GM23338 (cell line): ENCODE results near the gene STAP2.

Source experiments
- CREB1 ChIP-seq: fragments of 250-450 bp; sonication (Bioruptor Pico); IDR thresholded peaks from 2 replicates; pipeline ENCODE4 v1.5.0; 2020; ENCODE audit warnings: low read depth, mild to moderate bottlenecking, moderate library complexity
- EZH2 ChIP-seq: fragments of 200-600 bp; sonication (generic); IDR thresholded peaks from one replicate; pipeline ENCODE4 v1.8.0; 2017; ENCODE audit warnings: antibody characterized with exemption, mild to moderate bottlenecking, low read depth; ENCODE audit not compliant: unreplicated experiment
- EZH2phosphoT487 ChIP-seq: fragments of 200-600 bp; sonication (generic); IDR thresholded peaks from one replicate; pipeline ENCODE4 v1.8.1; 2018; ENCODE audit warnings: antibody characterized with exemption; ENCODE audit not compliant: unreplicated experiment
- JUNB ChIP-seq: IDR thresholded peaks from one replicate; pipeline ENCODE4 v1.6.1; 2016; ENCODE audit warnings: antibody characterized with exemption; ENCODE audit not compliant: unreplicated experiment
- NANOG ChIP-seq: IDR thresholded peaks from 2 replicates; pipeline ENCODE4 v1.6.1; 2016; ENCODE audit warnings: antibody characterized with exemption, borderline replicate concordance
- POLR2AphosphoS5 ChIP-seq: IDR thresholded peaks from 2 replicates; pipeline ENCODE4 v1.6.1; 2016; ENCODE audit warnings: antibody characterized with exemption, low read depth
- ZNF331 ChIP-seq: fragments of 250-450 bp; sonication (Bioruptor Pico); IDR thresholded peaks from 2 replicates; pipeline ENCODE4 v1.5.0; 2020; ENCODE audit warnings: low read depth, mild to moderate bottlenecking, moderate library complexity
- TF ChIP-seq, protein P1 (sequence below), 2 experiments: fragments of 200-600 bp in 1 of 2; sonication (generic) in 1 of 2; conservative IDR thresholded peaks; 2 replicates each; pipeline versions ENCODE4 v1.5.1 to v1.6.1; 2016 to 2017; ENCODE audit warnings: antibody characterized with exemption in 2 of 2, low read depth in 2 of 2, mild to moderate bottlenecking in 2 of 2, moderate library complexity in 1 of 2
- TF ChIP-seq, protein P2 (sequence below): IDR thresholded peaks from one replicate; pipeline ENCODE4 v1.6.1; 2018; ENCODE audit warnings: antibody characterized with exemption; ENCODE audit not compliant: unreplicated experiment
- TF ChIP-seq, protein P3 (sequence below): IDR thresholded peaks from 2 replicates; pipeline ENCODE4 v1.6.1; 2016; ENCODE audit warnings: antibody characterized with exemption

DNA sequence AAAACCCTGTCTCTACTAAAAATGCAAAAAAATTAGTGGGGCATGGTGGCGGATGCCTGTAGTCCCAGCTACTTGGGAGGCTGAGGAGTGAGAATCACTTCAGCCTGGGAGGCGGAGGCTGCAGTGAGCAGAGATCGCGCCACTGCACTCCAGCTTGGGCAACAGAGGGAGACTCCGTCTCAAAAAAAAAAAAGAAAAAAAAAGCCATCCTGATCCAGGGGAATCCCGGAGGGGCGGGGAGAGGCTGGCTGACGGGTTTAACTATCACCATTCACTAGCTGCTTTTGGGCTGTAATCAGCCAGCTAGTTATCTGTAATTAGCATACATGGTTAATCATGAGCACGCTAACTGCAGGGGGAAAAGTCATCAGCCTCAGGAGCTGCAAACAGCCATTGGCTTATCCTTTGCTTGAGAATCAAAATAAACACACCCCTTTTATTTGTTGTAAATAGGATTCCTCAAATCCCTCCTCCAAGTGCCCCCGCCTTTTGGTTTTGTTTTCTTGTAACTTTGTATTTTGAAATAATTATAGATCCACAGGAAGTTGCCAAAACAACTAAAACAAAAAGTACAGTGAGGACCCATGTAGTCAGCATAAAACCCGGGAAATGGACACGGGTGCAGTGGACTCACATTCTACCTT is 24.7 kb downstream of the STAP2 start:
- TF ChIP-seq, protein P1, sequence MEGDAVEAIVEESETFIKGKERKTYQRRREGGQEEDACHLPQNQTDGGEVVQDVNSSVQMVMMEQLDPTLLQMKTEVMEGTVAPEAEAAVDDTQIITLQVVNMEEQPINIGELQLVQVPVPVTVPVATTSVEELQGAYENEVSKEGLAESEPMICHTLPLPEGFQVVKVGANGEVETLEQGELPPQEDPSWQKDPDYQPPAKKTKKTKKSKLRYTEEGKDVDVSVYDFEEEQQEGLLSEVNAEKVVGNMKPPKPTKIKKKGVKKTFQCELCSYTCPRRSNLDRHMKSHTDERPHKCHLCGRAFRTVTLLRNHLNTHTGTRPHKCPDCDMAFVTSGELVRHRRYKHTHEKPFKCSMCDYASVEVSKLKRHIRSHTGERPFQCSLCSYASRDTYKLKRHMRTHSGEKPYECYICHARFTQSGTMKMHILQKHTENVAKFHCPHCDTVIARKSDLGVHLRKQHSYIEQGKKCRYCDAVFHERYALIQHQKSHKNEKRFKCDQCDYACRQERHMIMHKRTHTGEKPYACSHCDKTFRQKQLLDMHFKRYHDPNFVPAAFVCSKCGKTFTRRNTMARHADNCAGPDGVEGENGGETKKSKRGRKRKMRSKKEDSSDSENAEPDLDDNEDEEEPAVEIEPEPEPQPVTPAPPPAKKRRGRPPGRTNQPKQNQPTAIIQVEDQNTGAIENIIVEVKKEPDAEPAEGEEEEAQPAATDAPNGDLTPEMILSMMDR (conservative IDR thresholded peaks at IDR 0.05; ENCODE audit: low read depth in 2 of 2), result no peak
- no peak for TF ChIP-seq NANOG
- TF ChIP-seq, protein P2, sequence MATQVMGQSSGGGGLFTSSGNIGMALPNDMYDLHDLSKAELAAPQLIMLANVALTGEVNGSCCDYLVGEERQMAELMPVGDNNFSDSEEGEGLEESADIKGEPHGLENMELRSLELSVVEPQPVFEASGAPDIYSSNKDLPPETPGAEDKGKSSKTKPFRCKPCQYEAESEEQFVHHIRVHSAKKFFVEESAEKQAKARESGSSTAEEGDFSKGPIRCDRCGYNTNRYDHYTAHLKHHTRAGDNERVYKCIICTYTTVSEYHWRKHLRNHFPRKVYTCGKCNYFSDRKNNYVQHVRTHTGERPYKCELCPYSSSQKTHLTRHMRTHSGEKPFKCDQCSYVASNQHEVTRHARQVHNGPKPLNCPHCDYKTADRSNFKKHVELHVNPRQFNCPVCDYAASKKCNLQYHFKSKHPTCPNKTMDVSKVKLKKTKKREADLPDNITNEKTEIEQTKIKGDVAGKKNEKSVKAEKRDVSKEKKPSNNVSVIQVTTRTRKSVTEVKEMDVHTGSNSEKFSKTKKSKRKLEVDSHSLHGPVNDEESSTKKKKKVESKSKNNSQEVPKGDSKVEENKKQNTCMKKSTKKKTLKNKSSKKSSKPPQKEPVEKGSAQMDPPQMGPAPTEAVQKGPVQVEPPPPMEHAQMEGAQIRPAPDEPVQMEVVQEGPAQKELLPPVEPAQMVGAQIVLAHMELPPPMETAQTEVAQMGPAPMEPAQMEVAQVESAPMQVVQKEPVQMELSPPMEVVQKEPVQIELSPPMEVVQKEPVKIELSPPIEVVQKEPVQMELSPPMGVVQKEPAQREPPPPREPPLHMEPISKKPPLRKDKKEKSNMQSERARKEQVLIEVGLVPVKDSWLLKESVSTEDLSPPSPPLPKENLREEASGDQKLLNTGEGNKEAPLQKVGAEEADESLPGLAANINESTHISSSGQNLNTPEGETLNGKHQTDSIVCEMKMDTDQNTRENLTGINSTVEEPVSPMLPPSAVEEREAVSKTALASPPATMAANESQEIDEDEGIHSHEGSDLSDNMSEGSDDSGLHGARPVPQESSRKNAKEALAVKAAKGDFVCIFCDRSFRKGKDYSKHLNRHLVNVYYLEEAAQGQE, result no peak
- no peak for TF ChIP-seq EZH2
- TF ChIP-seq JUNB, result no peak
- no peak for TF ChIP-seq POLR2AphosphoS5
- TF ChIP-seq, protein P3, sequence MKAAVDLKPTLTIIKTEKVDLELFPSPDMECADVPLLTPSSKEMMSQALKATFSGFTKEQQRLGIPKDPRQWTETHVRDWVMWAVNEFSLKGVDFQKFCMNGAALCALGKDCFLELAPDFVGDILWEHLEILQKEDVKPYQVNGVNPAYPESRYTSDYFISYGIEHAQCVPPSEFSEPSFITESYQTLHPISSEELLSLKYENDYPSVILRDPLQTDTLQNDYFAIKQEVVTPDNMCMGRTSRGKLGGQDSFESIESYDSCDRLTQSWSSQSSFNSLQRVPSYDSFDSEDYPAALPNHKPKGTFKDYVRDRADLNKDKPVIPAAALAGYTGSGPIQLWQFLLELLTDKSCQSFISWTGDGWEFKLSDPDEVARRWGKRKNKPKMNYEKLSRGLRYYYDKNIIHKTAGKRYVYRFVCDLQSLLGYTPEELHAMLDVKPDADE, result no peak
- no peak for TF ChIP-seq EZH2phosphoT487
- no peak for TF ChIP-seq CREB1 (CRISPR knock-in tag)
- no peak for TF ChIP-seq ZNF331
